Retinal pigment epithelial cell (primary cell): ENCODE results near the gene MTRR.

Experiments used
- DNase-seq: peaks from one replicate; pipeline ENCODE4 v3.0.0-alpha.2; 2010; ENCODE audit warnings: low read depth
- H3K4me3 ChIP-seq: 2 replicates; pipeline ENCODE4 v1.5.1; 2011; ENCODE audit warnings: mild to moderate bottlenecking, low read length, control low read depth, moderate library complexity
- CTCF ChIP-seq: conservative IDR thresholded peaks from 2 replicates; pipeline ENCODE4 v1.5.1; 2011; ENCODE audit warnings: low read depth, low read length, control low read depth, inconsistent platforms

MTRR gene

GRCh38 chr5:7869474-7870136, 657 bp downstream of the MTRR start:
- DNase-seq, result no peak
- peak overlapping the region; percentile 82 for H3K4me3 ChIP-seq
- TF ChIP-seq CTCF, result no peak

GRCh38 chr5:7871653-7872052, 2.7 kb downstream of the MTRR start:
- no peak for DNase-seq
- H3K4me3 ChIP-seq, result no peak overlapping the region
- TF ChIP-seq CTCF, result no peak

- H3K4me3 ChIP-seq, result no peak overlapping the region
Observed at GRCh38 chr5:7872517-7873130, 3.7 kb downstream of the MTRR start.

GRCh38 chr5:7873216-7873615, 4.3 kb downstream of the MTRR start:
- H3K4me3 ChIP-seq, result no peak overlapping the region
- TF ChIP-seq CTCF, result no peak
- DNase-seq, result no peak

More at GRCh38 chr5:7872517-7873130, 3.7 kb downstream of the MTRR start:
- DNase-seq, result no peak
- TF ChIP-seq CTCF, result no peak

GRCh38 chr5:7874639-7875038, 5.7 kb downstream of the MTRR start:
- H3K4me3 ChIP-seq, result no peak overlapping the region
- no peak for DNase-seq
- no peak for TF ChIP-seq CTCF

- TF ChIP-seq CTCF, result no peak
- H3K4me3 ChIP-seq, result no peak overlapping the region
- DNase-seq, result no peak
Observed at GRCh38 chr5:7875151-7875550, 6.2 kb downstream of the MTRR start.

- DNase-seq, result no peak
- TF ChIP-seq CTCF, result no peak
- no peak overlapping the region for H3K4me3 ChIP-seq
Observed at GRCh38 chr5:7876867-7877266, 7.9 kb downstream of the MTRR start.
